ENCODE results near the gene GRAMD4.

GRAMD4 gene

GRCh38 chr22:46574993-46575910 is 44.9 kb upstream of the GRAMD4 start:
- DNase-seq (ENCODE audit: low read depth), result no peak
- no peak for TF ChIP-seq CTCF (IDR thresholded peaks at IDR 0.05; ENCODE audit: low read depth, low read length, missing control alignments)
- no peak overlapping the region for H3K4me3 ChIP-seq (ENCODE audit: low read depth, low read length)

DNA sequence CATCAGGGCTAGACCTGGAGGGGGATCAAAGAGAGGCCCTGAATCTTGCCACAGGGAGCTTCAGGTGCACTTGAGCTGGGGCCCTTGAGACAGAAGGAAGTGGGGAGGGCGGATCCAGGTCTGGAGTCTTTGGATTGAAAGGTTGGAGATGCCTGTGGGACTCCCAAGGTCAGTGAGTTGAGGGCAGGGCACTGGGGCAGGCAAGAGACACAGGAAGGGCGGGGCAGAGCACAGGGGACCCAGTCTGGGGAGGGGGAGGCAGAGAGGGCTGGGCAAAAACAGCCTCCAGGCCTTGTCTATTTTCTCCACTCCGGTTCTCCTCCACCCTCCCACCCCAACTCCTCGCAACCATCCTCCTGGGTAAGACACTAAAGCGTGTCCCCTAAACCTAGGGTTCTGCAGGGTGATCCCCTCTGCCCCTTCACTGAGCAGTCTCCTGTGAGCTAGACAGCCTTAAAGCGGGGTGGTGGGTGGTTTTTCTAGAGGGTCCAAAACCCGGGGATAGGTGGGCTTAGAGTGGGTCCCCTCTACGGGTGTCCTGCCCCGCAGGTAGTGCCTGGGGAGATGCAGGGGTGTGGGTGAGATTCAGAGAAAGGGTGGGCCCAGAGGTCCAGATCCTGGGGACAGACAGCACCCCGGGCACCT is 44.2 kb upstream of the GRAMD4 start:
- no peak for DNase-seq (ENCODE audit: low read depth)
- H3K4me3 ChIP-seq (ENCODE audit: low read depth, low read length), result peak overlapping the region; percentile 52
- TF ChIP-seq CTCF (IDR thresholded peaks at IDR 0.05; ENCODE audit: low read depth, low read length, missing control alignments), result no peak

DNA sequence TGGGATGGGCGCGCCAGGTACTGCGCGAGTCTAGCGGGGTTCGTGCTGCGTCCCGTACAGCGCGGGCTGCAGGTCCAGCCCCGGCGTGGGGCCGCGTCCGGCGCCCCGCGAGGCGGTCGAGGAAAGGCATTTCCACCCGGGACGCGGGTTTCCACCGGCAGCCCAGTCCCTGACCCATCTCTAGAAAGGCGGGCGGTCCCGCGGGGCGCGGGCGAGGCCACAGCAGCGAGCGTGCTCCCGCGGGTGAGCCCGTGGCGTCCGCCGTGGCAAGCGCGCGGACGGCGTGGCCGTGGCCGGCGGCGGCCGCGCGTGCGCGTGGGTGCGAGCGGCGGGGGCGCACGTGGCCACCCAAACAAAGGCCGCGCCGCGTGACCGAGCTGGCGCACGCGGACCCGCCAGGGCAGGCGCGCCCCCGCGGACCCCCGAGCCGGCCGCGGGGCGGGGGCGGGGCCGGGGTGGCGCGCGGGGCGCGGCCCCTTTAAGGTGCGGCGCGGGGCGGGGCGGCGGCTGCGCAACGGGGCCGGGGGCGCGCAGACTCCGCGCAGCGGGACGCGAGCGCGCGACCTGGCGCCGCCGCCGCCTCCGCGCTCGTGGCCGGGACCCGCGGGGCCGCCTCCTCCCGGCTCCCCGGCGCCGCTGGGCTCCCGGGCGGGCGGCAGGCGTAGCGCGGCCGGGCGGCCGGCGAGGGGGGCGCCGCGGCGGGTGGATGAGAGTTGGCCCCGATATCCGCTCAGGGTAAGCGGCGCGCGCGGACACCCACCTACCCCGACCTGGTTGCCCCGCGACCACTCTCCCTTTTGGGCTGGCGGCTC is 43.4 kb upstream of the GRAMD4 start:
- H3K4me3 ChIP-seq (ENCODE audit: low read depth, low read length), result peak overlapping the region; percentile 68
- DNase-seq (ENCODE audit: low read depth), result no peak
- TF ChIP-seq CTCF (IDR thresholded peaks at IDR 0.05; ENCODE audit: low read depth, low read length, missing control alignments), result no peak

DNA sequence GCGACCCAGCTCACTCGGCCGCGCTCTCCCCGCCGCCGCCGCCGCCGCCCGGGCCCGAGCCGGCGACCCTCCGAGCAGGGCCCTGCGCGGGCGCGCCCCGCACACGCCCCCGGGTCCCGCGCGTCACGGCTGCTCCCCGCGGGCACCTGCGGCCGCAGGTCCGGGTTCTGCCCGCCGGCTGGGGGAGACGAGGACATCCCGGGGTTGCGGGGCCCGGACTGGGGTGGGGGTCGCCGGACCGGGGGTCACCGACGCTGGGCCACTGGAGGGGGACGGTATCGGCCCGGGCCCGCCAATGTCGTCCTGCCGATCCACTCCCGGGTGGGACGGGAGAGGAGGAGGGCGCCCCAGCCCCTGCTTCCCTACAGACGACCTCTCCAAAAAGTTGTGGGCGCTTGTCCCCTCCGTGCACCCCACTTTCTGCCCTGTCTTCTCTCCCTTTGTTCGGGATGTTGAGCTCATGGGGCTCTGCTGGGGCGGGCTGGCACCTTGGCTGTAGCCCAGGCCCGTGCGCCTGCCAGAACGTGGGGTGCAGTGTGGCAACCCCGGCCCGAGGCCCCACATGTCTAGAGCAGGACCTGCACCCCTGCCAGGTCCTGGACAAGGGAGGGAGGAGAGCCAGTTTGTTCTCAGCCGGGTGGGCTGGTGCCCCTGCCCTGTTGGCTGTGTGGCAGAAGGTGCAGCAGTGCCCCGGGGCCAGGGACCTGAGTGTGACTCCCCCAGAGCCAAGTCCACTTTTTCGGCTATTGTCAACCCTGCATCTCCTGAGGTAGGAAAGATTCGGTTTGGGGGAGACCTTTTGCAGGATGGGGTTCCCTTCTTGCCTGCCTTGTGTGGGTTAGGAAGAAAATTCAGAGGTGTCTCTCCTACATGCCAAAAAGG is 42.6 kb upstream of the GRAMD4 start:
- H3K4me3 ChIP-seq (ENCODE audit: low read depth, low read length), result peak overlapping the region; percentile 68
- no peak for DNase-seq (ENCODE audit: low read depth)
- TF ChIP-seq CTCF (IDR thresholded peaks at IDR 0.05; ENCODE audit: low read depth, low read length, missing control alignments), result no peak

GRCh38 chr22:46578251-46578823 is 41.8 kb upstream of the GRAMD4 start:
- no peak for TF ChIP-seq CTCF (IDR thresholded peaks at IDR 0.05; ENCODE audit: low read depth, low read length, missing control alignments)
- no peak overlapping the region for H3K4me3 ChIP-seq (ENCODE audit: low read depth, low read length)
- no peak for DNase-seq (ENCODE audit: low read depth)

Data from GM12864 (cell line).